Measurements from ENCODE around the gene OSBPL1A.

GRCh38 chr18:24188120-24188519 is 209.5 kb downstream of the OSBPL1A start:
- no peak for TF ChIP-seq EZH2phosphoT487 (conservative IDR thresholded peaks at IDR 0.05; ENCODE audit: low read length)
- TF ChIP-seq CTCF (IDR thresholded peaks at IDR 0.05; ENCODE audit: insufficient read depth, low read length, poor library complexity, severe bottlenecking) = no peak

Measured in SU-DHL-6 (cell line).